SH-SY5Y (cell line): Measurements from ENCODE around the gene KCNQ5.

Source experiments
- GATA2 ChIP-seq: IDR thresholded peaks from 2 replicates; pipeline ENCODE4 v1.6.1; 2011; ENCODE audit warnings: mild to moderate bottlenecking, low read depth, low read length
- GATA3 ChIP-seq: IDR thresholded peaks from 2 replicates; pipeline ENCODE4 v1.6.1; 2011; ENCODE audit warnings: low read depth, mild to moderate bottlenecking, low read length, moderate library complexity

GRCh38 chr6:73180076-73180738 lies 558.3 kb downstream of the KCNQ5 start:
- TF ChIP-seq GATA2 (no peak), GATA3 (no peak)
